Heart left ventricle (tissue), 16 donors: Measurements from ENCODE around the gene THOC5. TPM values are rescaled to one million over a fixed set of nuclear protein-coding genes. Genes with fewer than 3 reads are reported as not detected.

Experiments
- ATAC-seq, 4 donors: fragments of 200-7000 bp; cut with Tn5 transposase; one replicate each; pipeline ENCODE4 v1.9.1; 2020 to 2022; ENCODE audit warnings: moderate library complexity in 4 of 4, mild to moderate bottlenecking in 3 of 4, moderate number of reproducible peaks in 1 of 4
- DNase-seq, 5 donors: peaks; one replicate each; pipeline ENCODE4 v3.0.0-alpha.2; 2020
- H3K27ac ChIP-seq, 12 donors: fragments of 200-600 bp; sonication (generic) in 4 of 12; one replicate each; pipeline versions ENCODE4 v1.5.0 to v1.8.0; 2016 to 2022; ENCODE audit warnings: mild to moderate bottlenecking in 2 of 12
- H3K27me3 ChIP-seq, 9 donors: fragments of 200-600 bp; sonication (generic) in 2 of 9; one replicate each; pipeline versions ENCODE4 v1.5.1 to v1.8.0; 2016 to 2022; ENCODE audit warnings: mild to moderate bottlenecking in 3 of 9
- H3K36me3 ChIP-seq, 9 donors: fragments of 200-600 bp; sonication (generic) in 2 of 9; one replicate each; pipeline versions ENCODE4 v1.5.0 to v1.8.0; 2018 to 2022; ENCODE audit warnings: mild to moderate bottlenecking in 2 of 9
- H3K4me1 ChIP-seq, 12 donors: fragments of 200-600 bp; sonication (generic) in 4 of 12; one replicate each; pipeline versions ENCODE4 v1.5.0 to v1.8.0; 2016 to 2022; ENCODE audit warnings: mild to moderate bottlenecking in 3 of 12
- H3K4me3 ChIP-seq, 12 donors: fragments of 200-600 bp; sonication (generic) in 4 of 12; one replicate each; pipeline versions ENCODE4 v1.5.0 to v1.8.0; 2017 to 2022; ENCODE audit warnings: mild to moderate bottlenecking in 9 of 12, moderate library complexity in 4 of 12
- H3K9me3 ChIP-seq, 12 donors: fragments of 200-600 bp; sonication (generic) in 4 of 12; one replicate each; pipeline versions ENCODE4 v1.5.0 to v1.8.0; 2016 to 2022; ENCODE audit warnings: mild to moderate bottlenecking in 1 of 12
- POLR2A ChIP-seq, 2 donors: fragments of 450-650 bp; IDR thresholded peaks; one replicate each; pipeline ENCODE4 v1.6.1; 2017; ENCODE audit warnings: antibody characterized with exemption in 2 of 2, mild to moderate bottlenecking in 2 of 2, moderate library complexity in 2 of 2
- WGBS, 4 donors: extraction: QIAGEN DNeasy Blood & Tissue Kit in 2 of 4; methylation state at CpG; one replicate each; pipeline versions ENCODE4 v1.1.5 to v1.1.7; 2013 to 2018; 5-methylcytosine and 5-hydroxymethylcytosine counted together
- intact Hi-C, 10 donors: fragments of 100-400 bp; cut with DNase I; formaldehyde crosslinking; loops; one replicate each; pipeline versions ENCODE4 v1.11.1 to v1.14.2; 2022
- polyA plus RNA-seq, 2 donors: library from polyadenylated mRNA; stranded (reverse); fragments of 200-250 nt; gene quantifications; one replicate each; pipeline ENCODE4 v1.2.3, GENCODE V29; 2013
- total RNA-seq, 9 donors: library from RNA; depleted of rRNA in 2 of 9; stranded (reverse); fragments of >200 nt in 2 of 9; fragmentation: NEBNext Ultra II Directional in 3 of 9; extraction: Animal tissue kit (Norgen Biotek cat#: 25700) in 3 of 9; gene quantifications; one replicate each; pipeline versions ENCODE4 v1.1.0 to v1.2.4, GENCODE V29; 2016 to 2023
- TF ChIP-seq, protein P1 (sequence below), 12 donors: fragments of 200-600 bp; sonication (generic) in 4 of 12; IDR thresholded peaks; one replicate each; pipeline versions ENCODE4 v1.5.0 to v1.8.0; 2018 to 2022; ENCODE audit warnings: antibody characterized with exemption in 12 of 12, mild to moderate bottlenecking in 5 of 12
- donor health status: ischemic (EF 13 %, LVEDD 7.1; RV severe dilation, severe dysfunction).
- donor health status: healthy with polysubstance abuse.
- donor health status: DM: no; HTN: yes; CAD: no.
- donor health status: DM: no; HTN: no; CAD: no.
- donor health status: ischemic (EF 25% LVEDD 6.9; RV normal size, moderate dysfunction).
- donor health status: ischemic (EF 25% LVEDD 5.7; RV mildly dilated, moderate dysfunction).
- donor health status: healthy.
- donor health status: DM: yes; HTN: yes; CAD: no.
- donor health status: ischemic (EF 35%, LVEDD 5.7; RV mildly dilated, moderate dysfunction).
- donor health status: nonischemic (EF 11% LVEDD 7.7; RV severe dilation, severe dysfunction).
- donor health status: DM: yes; HTN: yes; CAD: no.
- donor health status: PGD.
- donor health status: ischemic (EF 29% LVEDD 5.4; RV normal size, mild dysfunction).
- donor health status: nonischemic (EF 23%, LVEDD 6.1; RV moderate dilation, normal function).

The THOC5 gene
- total and polyA plus RNA-seq, 11 donors, result 25.5 to 88.7 (median 40.6) TPM

DNA sequence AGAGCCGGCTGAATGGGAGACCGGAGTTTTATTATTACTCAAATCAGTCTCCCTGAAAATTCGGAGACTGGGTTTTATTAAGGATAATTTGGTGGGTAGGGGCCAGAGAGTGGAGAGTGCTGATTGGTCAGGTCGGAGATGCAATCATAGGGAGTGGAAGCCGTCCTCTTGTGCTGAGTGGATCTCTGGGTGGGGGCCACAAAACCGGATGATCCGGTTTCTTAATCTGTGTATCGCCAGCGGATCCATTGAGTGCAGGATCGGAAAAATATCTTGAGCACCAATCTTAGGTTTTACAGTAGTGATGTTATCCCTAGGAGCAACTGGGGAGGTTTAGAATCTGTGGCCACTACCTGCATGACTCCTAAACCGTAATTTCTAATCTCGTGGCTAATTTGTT, 28.2 kb upstream of the THOC5 start:
- no peaks in the 10 kb centered on the region for H3K36me3 ChIP-seq
- no peak overlapping the region for H3K4me3 ChIP-seq
- no peaks in the 10 kb centered on the region for H3K27me3 ChIP-seq
- intact Hi-C loops, result no loop called here
- WGBS, 4 donors, result 87 to 92% (median 88%) methylated on average over 12 of the region's 12 CpGs
- no peak for ATAC-seq
- H3K4me1 ChIP-seq, result peaks cover 0 to 14% (median 0%) of the 10 kb centered on the region in 12 donors
- H3K27ac ChIP-seq, result no peak overlapping the region
- no peaks in the 10 kb centered on the region for H3K9me3 ChIP-seq
- TF ChIP-seq, protein P1, sequence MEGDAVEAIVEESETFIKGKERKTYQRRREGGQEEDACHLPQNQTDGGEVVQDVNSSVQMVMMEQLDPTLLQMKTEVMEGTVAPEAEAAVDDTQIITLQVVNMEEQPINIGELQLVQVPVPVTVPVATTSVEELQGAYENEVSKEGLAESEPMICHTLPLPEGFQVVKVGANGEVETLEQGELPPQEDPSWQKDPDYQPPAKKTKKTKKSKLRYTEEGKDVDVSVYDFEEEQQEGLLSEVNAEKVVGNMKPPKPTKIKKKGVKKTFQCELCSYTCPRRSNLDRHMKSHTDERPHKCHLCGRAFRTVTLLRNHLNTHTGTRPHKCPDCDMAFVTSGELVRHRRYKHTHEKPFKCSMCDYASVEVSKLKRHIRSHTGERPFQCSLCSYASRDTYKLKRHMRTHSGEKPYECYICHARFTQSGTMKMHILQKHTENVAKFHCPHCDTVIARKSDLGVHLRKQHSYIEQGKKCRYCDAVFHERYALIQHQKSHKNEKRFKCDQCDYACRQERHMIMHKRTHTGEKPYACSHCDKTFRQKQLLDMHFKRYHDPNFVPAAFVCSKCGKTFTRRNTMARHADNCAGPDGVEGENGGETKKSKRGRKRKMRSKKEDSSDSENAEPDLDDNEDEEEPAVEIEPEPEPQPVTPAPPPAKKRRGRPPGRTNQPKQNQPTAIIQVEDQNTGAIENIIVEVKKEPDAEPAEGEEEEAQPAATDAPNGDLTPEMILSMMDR (IDR thresholded peaks at IDR 0.05), result no peak
- TF ChIP-seq POLR2A (IDR thresholded peaks at IDR 0.05), result no peak
- DNase-seq, result no peak

DNA sequence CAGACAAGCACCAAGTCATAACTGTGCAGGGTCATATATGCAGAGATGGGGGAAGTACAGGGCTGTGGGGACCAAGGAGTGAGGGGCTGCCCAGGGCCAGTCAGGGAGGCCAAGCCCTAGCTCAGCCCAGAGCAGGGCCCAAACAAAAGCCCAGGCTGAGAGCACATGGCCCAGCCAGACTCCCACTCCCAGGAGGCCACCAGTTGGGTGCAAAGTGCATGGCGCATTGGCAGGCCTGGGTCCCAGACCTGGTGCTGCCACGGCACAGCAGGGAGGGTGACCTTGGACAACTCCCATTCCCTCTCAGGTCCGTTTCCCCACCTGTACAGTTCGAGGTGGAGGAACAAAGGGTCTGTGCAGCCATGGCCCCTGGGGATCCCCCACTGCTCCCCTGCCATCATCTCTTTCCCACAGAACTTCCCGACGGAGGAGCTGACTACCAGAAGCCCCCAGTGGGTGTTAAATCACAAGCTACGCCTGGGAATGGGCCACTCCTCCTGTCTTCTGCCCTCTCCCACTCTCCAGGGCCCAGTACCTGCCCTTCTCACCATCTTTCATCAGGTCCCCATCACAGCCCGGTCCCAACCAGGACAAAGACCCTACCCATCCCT, 26.7 kb upstream of the THOC5 start:
- Histone ChIP-seq H3K4me3 (peak overlapping the region; percentile 35 to 72 (median 60)), H3K9me3 (no peaks in the 10 kb centered on the region), H3K27ac (peak overlapping the region in 5 of 12 donors; percentile 30 to 66 (median 45)), H3K27me3 (no peaks in the 10 kb centered on the region), H3K4me1 (peaks cover 0 to 14% (median 0%) of the 10 kb centered on the region in 12 donors), H3K36me3 (no peaks in the 10 kb centered on the region)
- intact Hi-C loops, result no loop called here
- 10 to 40% (median 35%) methylated on average over 7 to 8 of the region's 8 CpGs for WGBS, 4 donors
- ATAC-seq, result peak in 3 of 4 donors; percentile 21 to 32 (median 25)
- TF ChIP-seq POLR2A (IDR thresholded peaks at IDR 0.05), result no peak
- TF ChIP-seq, protein P1 (IDR thresholded peaks at IDR 0.05), result no peak
- no peak for DNase-seq

DNA sequence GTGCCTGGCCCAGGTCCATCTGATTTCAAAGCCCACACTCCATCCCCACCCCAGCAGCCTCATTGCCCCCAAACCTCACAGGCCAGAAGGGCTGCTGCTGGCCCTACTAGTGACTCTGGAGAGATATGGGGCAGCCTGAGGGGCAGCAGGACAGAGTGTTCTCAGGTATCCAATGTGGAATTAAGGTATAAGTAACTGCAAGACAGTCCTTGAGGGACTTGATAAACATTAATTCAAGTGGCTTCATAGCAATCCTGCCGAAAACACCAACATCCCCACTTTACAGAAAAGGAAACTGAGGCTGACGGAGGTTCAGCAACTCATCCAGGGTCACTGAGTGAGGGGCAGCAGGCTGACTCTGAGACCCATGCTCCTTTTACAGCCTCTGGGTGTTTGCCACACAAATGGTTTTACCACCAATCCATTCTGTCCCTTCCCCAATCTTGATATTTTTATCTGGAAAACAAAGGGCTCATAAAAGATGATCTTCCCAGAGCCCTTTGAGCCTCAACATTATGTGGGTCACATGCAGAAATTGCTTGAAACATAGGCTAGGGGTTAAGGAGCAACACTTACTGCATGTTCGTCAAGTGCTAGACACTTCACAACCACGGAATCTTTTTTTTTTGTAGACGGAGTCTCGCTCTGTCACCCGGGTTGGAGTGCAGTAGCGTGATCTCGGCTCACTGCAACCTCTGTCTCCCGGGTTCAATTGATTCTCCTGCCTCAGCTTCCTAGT, 25.1 kb upstream of the THOC5 start:
- TF ChIP-seq, protein P1 (IDR thresholded peaks at IDR 0.05), result no peak
- no peak for TF ChIP-seq POLR2A (IDR thresholded peaks at IDR 0.05)
- Histone ChIP-seq H3K27ac (no peak overlapping the region), H3K27me3 (no peaks in the 10 kb centered on the region), H3K36me3 (no peaks in the 10 kb centered on the region), H3K4me3 (no peak overlapping the region), H3K4me1 (peaks cover 0 to 14% (median 0%) of the 10 kb centered on the region in 12 donors), H3K9me3 (no peaks in the 10 kb centered on the region)
- DNase-seq (no peak), ATAC-seq (no peak)
- intact Hi-C loops, result loop anchor here in 1 of 10 donors (10.0 kb wide), 1 partner anchor 56 kb away; no protein-coding TSS in a partner anchor
- 83 to 84% (median 84%) methylated on average over 10 of the region's 10 CpGs for whole genome bisulfite sequencing, 4 donors

DNA sequence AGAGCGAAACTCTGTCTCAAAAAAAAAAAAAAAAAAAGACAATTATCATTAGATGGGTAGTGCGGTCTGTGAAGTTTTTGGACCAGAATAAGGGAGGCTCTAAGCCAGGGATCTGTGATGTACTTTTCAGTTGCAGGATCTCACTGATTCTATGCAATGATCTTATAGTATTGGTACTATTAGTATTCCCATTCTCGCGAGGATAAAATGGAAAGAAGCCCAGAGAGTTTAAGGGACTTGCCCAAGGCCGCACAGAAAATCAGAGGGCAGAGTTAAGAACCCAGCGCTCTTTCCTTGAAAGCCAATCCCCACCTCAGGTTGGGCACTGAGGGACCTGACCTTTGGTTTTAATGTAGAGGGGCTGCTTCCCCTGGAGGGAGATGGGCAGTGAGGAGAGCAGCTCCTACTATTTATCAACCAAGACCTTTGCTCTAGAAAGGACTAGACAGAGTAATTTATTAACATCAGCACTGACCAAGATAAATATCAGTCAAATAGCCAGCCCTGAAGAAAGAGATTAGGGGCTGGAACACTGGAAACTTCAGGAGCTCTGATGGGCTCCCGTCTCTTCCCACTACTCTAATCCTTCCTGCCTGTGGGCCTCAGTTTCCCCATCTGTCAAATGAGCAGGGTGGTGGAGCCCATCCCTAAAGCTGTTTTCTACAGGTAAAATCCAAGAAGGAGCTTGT, 21.3 kb upstream of the THOC5 start:
- Histone ChIP-seq H3K27me3 (no peaks in the 10 kb centered on the region), H3K36me3 (peaks cover 0 to 6% (median 2%) of the 10 kb centered on the region in 9 donors), H3K9me3 (no peaks in the 10 kb centered on the region), H3K4me3 (no peak overlapping the region), H3K4me1 (no peaks in the 10 kb centered on the region), H3K27ac (no peak overlapping the region)
- no peak for DNase-seq
- 92 to 96% (median 94%) methylated on average over 7 of the region's 7 CpGs for WGBS, 4 donors
- no peak for ATAC-seq
- intact Hi-C loops, result loop anchor here in 1 of 10 donors (10.0 kb wide), 1 partner anchor 60 kb away; no protein-coding TSS in a partner anchor
- TF ChIP-seq, protein P1 (IDR thresholded peaks at IDR 0.05), result no peak
- no peak for TF ChIP-seq POLR2A (IDR thresholded peaks at IDR 0.05)
